A549 (cell line): ENCODE measurements around the gene ANKRD62. TPM values are rescaled to one million over a fixed set of nuclear protein-coding genes. Genes with fewer than 3 reads are reported as not detected.

Experiments used
- ATAC-seq, 2 experiments: fragments of 200-7000 bp in 1 of 2; fragments of >200 bp in 1 of 2; cut with Nextera tagmentation in 1 of 2; cut with Tn5 transposase in 1 of 2; 3 replicates each; pipeline versions ENCODE4 v1.8.0 to v1.9.1; 2018 to 2020; ENCODE audit warnings: mild to moderate bottlenecking in 1 of 2, moderate library complexity in 1 of 2
- CTCF ChIA-PET: fragments of 300-600 bp; sonication (Branson Sonifier 250); formaldehyde crosslinking; extraction: SDS; loops from one replicate; lab custom pipeline; 2021; ENCODE audit warnings: antibody characterized with exemption, inconsistent platforms; lab: Yijun Ruan, JAX
- POLR2A ChIA-PET: fragments of 350-600 bp; formaldehyde crosslinking; extraction: SDS; loops from one replicate; lab custom pipeline; 2021; ENCODE audit warnings: antibody characterized with exemption, inconsistent platforms; lab: Yijun Ruan, JAX
- DNase-seq, 2 experiments: peaks; one replicate each; pipeline versions ENCODE4 v3.0.0 to v3.0.0-alpha.2; 2011 to 2016; ENCODE audit warnings: low read depth in 1 of 2, low spot score in 1 of 2
- FAIRE-seq: peaks from 2 replicates; lab custom pipeline; 2011; peaks lifted over from hg19 to GRCh38; lab: Jason Lieb, UNC
- H3K27ac ChIP-seq, 2 experiments: fragments of >200 bp; sonication (Bioruptor Twin); formaldehyde crosslinking; 3 replicates each; pipeline ENCODE4 v1.5.1; 2016 to 2017
- H3K4me1 ChIP-seq: fragments of >200 bp; sonication (Bioruptor Twin); formaldehyde crosslinking; 3 replicates; pipeline ENCODE4 v1.6.1; 2016
- H3K4me2 ChIP-seq: fragments of >200 bp; sonication (Bioruptor Twin); formaldehyde crosslinking; 3 replicates; pipeline ENCODE4 v1.6.1; 2016
- H3K4me3 ChIP-seq: fragments of >200 bp; sonication (Bioruptor Twin); formaldehyde crosslinking; 3 replicates; pipeline ENCODE4 v1.5.1; 2016
- H3K9me3 ChIP-seq: fragments of >200 bp; sonication (Bioruptor Twin); formaldehyde crosslinking; 3 replicates; pipeline ENCODE4 v1.6.1; 2016
- CBX8 ChIP-seq: fragments of 200-600 bp; sonication (generic); IDR thresholded peaks from 2 replicates; pipeline ENCODE4 v1.6.1; 2016
- CEBPB ChIP-seq, 2 experiments: fragments of >200 bp in 1 of 2; sonication (Bioruptor Twin) in 1 of 2; formaldehyde crosslinking in 1 of 2; IDR thresholded peaks; 2 replicates each; pipeline ENCODE4 v1.6.1; 2012 to 2016
- FOSB ChIP-seq: fragments of 250-450 bp; sonication (Bioruptor Pico); IDR thresholded peaks from 2 replicates; pipeline ENCODE4 v1.5.0; 2020; ENCODE audit warnings: mild to moderate bottlenecking, moderate library complexity
- FOXS1 ChIP-seq: fragments of 250-450 bp; sonication (Bioruptor Pico); IDR thresholded peaks from 2 replicates; pipeline ENCODE4 v1.5.0; 2020; ENCODE audit warnings: mild to moderate bottlenecking, moderate library complexity
- GATA3 ChIP-seq: IDR thresholded peaks from 2 replicates; pipeline ENCODE4 v1.6.1; 2012; ENCODE audit warnings: borderline replicate concordance
- HEYL ChIP-seq: fragments of 250-450 bp; sonication (Bioruptor Pico); IDR thresholded peaks from 2 replicates; pipeline ENCODE4 v1.8.0; 2021; ENCODE audit warnings: mild to moderate bottlenecking, moderate library complexity
- HOXB5 ChIP-seq: fragments of 250-450 bp; sonication (Bioruptor Pico); IDR thresholded peaks from 2 replicates; pipeline ENCODE4 v1.5.0; 2020; ENCODE audit warnings: mild to moderate bottlenecking, moderate library complexity
- KDM1A ChIP-seq: fragments of 200-600 bp; sonication (generic); IDR thresholded peaks from 2 replicates; pipeline ENCODE4 v1.6.1; 2016; ENCODE audit warnings: low read depth, mild to moderate bottlenecking
- KDM5A ChIP-seq: fragments of 200-600 bp; sonication (generic); IDR thresholded peaks from 2 replicates; pipeline ENCODE4 v1.6.1; 2016; ENCODE audit warnings: antibody characterized with exemption, mild to moderate bottlenecking
- MAZ ChIP-seq: fragments of 150-350 bp; IDR thresholded peaks from 2 replicates; pipeline ENCODE4 v1.6.1; 2014; ENCODE audit warnings: antibody characterized with exemption, low read depth, low read length, borderline replicate concordance
- NR3C1 ChIP-seq: fragments of >200 bp; sonication (Bioruptor Twin); formaldehyde crosslinking; IDR thresholded peaks from 3 replicates; pipeline ENCODE4 v1.6.1; 2017
- RCOR1 ChIP-seq: fragments of 150-350 bp; IDR thresholded peaks from 2 replicates; pipeline ENCODE4 v1.6.1; 2014; ENCODE audit warnings: antibody characterized with exemption, low read length, low read depth
- SMC3 ChIP-seq: fragments of >200 bp; sonication (Bioruptor Twin); formaldehyde crosslinking; IDR thresholded peaks from 3 replicates; pipeline ENCODE4 v1.6.1; 2018; ENCODE audit warnings: inconsistent platforms
- ZNF302 ChIP-seq: fragments of 250-450 bp; sonication (Bioruptor Pico); IDR thresholded peaks from 2 replicates; pipeline ENCODE4 v1.9.0; 2021; ENCODE audit warnings: inconsistent platforms, mild to moderate bottlenecking, moderate library complexity
- ZSCAN20 ChIP-seq: fragments of 250-450 bp; sonication (Bioruptor Pico); IDR thresholded peaks from 2 replicates; pipeline ENCODE4 v1.8.0; 2022; ENCODE audit warnings: mild to moderate bottlenecking, moderate library complexity
- WGBS: methylation state at CpG from one replicate; pipeline ENCODE4 v1.1.6; 2017; ENCODE audit errors: missing lambda C conversion rate; 5-methylcytosine and 5-hydroxymethylcytosine counted together
- polyA plus RNA-seq, 4 experiments: library from polyadenylated mRNA; depleted of rRNA in 3 of 4; stranded (reverse); fragments of >200 nt; fragmentation: RNase III in 1 of 4; extraction: RNeasy Plus Mini Kit Qiagen cat#74134 plus additional on column Dnase treatment in 1 of 4; gene quantifications; 2 replicates in 3 of 4; 3 replicates in 1 of 4; pipeline ENCODE4 v1.2.3, GENCODE V29; 2011 to 2017
- TF ChIP-seq, protein P1 (sequence below): IDR thresholded peaks from 2 replicates; pipeline ENCODE4 v1.6.1; 2012; ENCODE audit warnings: low read depth, borderline replicate concordance
- TF ChIP-seq, protein P2 (sequence below): fragments of 200-600 bp; sonication (generic); IDR thresholded peaks from 2 replicates; pipeline ENCODE4 v1.6.1; 2016; ENCODE audit warnings: antibody characterized with exemption, mild to moderate bottlenecking, moderate library complexity
- TF ChIP-seq, protein P3 (sequence below): fragments of >200 bp; sonication (Bioruptor Twin); formaldehyde crosslinking; IDR thresholded peaks from 2 replicates; pipeline ENCODE4 v1.6.1; 2016

ANKRD62 gene
- polyA plus RNA-seq, 2 of the 4 experiments (the other 2 are of a cell fraction): not detected

DNA sequence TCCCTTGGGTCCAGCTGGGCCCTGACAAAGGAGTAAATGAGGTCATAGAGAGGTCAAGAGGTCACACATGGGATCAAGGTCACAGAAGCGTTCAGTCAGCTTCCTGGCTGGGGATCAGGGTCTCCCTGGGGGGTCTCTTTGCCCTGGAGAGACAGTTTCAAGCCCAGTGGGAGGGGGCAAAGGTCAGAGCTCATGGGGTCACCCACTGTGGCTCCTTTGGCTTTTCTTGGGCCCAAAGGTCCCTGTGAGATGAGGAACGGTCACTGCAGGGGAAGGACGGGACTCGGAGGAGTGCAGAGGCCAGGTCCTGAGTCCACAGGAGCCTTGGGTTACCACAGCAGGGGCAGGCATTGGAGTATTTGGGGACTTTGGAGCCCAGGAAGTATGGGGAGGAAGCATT, 30.7 kb upstream of the ANKRD62 start:
- no peak for FAIRE-seq
- TF ChIP-seq KDM1A (no peak), KDM5A (no peak), FOSB (no peak)
- TF ChIP-seq, protein P1, sequence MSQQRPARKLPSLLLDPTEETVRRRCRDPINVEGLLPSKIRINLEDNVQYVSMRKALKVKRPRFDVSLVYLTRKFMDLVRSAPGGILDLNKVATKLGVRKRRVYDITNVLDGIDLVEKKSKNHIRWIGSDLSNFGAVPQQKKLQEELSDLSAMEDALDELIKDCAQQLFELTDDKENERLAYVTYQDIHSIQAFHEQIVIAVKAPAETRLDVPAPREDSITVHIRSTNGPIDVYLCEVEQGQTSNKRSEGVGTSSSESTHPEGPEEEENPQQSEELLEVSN: no peak
- TF ChIP-seq, all 56 proteins: peak for 0
- ChIA-PET POLR2A (no interaction called here), CTCF (interaction anchor here (1.3 kb wide), 1 partner anchor 29 kb away, joined by 4 read pairs; no protein-coding TSS in a partner anchor)
- DNase-seq (no peak), ATAC-seq (no peak)
- no peaks in the 10 kb centered on the region for H3K9me3 ChIP-seq
- H3K4me1 ChIP-seq: 0 out of 3 replicates have a peak, but pooled peaks cover 3% of the 10 kb centered on the region
- H3K4me3 ChIP-seq: no peak overlapping the region
- H3K4me2 ChIP-seq: no peak overlapping the region
- H3K27ac ChIP-seq: no peak overlapping the region
- 83% methylated on average over 2 of the region's 4 CpGs for WGBS

DNA sequence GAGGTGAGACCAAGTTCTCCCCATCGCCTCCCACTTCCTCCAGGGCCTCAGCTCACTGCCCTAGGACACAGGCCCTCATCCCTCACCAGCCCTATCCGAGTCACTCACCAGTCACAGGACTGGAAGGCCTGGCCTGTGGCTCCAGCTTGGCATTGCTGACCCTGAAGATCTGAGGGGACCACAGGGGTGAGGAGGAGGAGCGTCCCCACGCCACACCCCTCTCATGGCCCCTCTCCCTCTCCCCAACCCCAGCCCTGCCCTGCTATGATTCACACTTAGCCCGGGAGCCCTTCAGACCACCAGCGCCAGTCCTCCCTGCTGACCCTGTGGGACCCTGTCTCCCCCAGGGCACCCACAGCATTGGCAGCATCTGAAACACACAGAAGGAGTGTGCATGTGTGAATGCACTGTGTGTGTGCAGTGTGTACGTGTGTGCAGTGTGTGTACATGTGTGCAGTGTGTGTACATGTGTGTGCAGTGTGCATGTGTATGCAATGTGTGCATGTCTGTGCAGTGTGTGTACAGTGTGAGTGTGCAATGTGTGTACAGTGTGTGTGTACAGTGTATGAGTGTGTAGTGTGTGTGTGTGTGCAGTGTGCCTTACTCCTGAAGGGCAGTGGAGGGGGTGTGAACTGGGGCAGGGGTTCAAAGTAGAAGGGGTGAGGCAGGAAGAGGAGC, 29.4 kb upstream of the ANKRD62 start:
- Histone ChIP-seq H3K4me2 (no peak overlapping the region), H3K9me3 (no peaks in the 10 kb centered on the region), H3K4me1 (0 out of 3 replicates have a peak, but pooled peaks cover 3% of the 10 kb centered on the region), H3K4me3 (no peak overlapping the region), H3K27ac (no peak overlapping the region)
- TF ChIP-seq HOXB5 (CRISPR knock-in tag): no peak
- TF ChIP-seq CBX8: no peak
- no peak for TF ChIP-seq GATA3
- TF ChIP-seq FOXS1 (CRISPR knock-in tag): no peak
- TF ChIP-seq, protein P2, sequence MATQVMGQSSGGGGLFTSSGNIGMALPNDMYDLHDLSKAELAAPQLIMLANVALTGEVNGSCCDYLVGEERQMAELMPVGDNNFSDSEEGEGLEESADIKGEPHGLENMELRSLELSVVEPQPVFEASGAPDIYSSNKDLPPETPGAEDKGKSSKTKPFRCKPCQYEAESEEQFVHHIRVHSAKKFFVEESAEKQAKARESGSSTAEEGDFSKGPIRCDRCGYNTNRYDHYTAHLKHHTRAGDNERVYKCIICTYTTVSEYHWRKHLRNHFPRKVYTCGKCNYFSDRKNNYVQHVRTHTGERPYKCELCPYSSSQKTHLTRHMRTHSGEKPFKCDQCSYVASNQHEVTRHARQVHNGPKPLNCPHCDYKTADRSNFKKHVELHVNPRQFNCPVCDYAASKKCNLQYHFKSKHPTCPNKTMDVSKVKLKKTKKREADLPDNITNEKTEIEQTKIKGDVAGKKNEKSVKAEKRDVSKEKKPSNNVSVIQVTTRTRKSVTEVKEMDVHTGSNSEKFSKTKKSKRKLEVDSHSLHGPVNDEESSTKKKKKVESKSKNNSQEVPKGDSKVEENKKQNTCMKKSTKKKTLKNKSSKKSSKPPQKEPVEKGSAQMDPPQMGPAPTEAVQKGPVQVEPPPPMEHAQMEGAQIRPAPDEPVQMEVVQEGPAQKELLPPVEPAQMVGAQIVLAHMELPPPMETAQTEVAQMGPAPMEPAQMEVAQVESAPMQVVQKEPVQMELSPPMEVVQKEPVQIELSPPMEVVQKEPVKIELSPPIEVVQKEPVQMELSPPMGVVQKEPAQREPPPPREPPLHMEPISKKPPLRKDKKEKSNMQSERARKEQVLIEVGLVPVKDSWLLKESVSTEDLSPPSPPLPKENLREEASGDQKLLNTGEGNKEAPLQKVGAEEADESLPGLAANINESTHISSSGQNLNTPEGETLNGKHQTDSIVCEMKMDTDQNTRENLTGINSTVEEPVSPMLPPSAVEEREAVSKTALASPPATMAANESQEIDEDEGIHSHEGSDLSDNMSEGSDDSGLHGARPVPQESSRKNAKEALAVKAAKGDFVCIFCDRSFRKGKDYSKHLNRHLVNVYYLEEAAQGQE: no peak
- TF ChIP-seq HEYL: no peak
- TF ChIP-seq SMC3: no peak
- ChIA-PET CTCF (no interaction called here), POLR2A (no interaction called here)
- ATAC-seq: 0 out of 6 replicates have a peak, but pooled peaks of 1 of the 2 experiments have one; percentile 17
- no peak for DNase-seq
- FAIRE-seq: no peak
- WGBS: 40% methylated on average over 2 of the region's 7 CpGs

DNA sequence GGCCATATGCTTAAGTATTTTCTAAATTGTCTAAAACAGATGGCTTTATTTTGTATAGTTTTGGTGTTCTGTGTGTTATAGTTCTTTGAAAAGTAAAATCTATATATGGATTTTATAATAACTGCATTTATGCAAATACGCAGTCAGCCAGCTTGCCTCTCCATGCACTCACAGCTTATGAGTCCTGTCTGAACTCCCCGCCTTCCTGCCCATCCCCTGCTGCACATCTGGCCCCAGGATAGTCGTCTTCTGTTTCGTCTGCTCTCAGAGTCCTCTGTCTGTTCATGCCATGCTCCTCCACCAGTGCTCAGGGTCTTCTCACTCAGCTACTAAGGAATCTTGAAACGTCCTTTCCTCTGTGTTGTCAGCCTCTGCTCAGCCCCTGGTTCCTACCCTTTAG, 28.2 kb upstream of the ANKRD62 start:
- TF ChIP-seq MAZ (no peak), RCOR1 (no peak), CEBPB (IDR thresholded peaks at IDR 0.05) (no peak), ZSCAN20 (no peak), NR3C1 (no peak), ZNF302 (CRISPR knock-in tag) (no peak)
- TF ChIP-seq, protein P3, sequence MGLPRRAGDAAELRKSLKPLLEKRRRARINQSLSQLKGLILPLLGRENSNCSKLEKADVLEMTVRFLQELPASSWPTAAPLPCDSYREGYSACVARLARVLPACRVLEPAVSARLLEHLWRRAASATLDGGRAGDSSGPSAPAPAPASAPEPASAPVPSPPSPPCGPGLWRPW: no peak
- Histone ChIP-seq H3K4me1 (0 out of 3 replicates have a peak, but pooled peaks cover under 1% of the 10 kb centered on the region), H3K4me2 (no peak overlapping the region), H3K27ac (no peak overlapping the region), H3K4me3 (no peak overlapping the region), H3K9me3 (no peaks in the 10 kb centered on the region)
- ChIA-PET CTCF (interaction anchor here (0.6 kb wide), 1 partner anchor 26 kb away, joined by 3 read pairs; no protein-coding TSS in a partner anchor), POLR2A (no interaction called here)
- 63% methylated on average over 5 of the region's 5 CpGs for WGBS
- no peak for ATAC-seq
- no peak for DNase-seq
- no peak for FAIRE-seq
